WTC11 (cell line): ENCODE measurements around the gene RPL27. TPM values are rescaled to one million over a fixed set of nuclear protein-coding genes. Genes with fewer than 3 reads are reported as not detected.

ENCODE experiments used
- ATAC-seq: fragments of 200-7000 bp; cut with Tn5 transposase; 2 replicates; pipeline ENCODE4 v1.10.0; 2021; ENCODE audit warnings: mild to moderate bottlenecking, moderate library complexity
- CTCF ChIA-PET: fragments of 300-600 bp; sonication (Branson Sonifier 250); formaldehyde crosslinking; loops from one replicate; lab custom pipeline; 2021; ENCODE audit warnings: antibody characterized with exemption; lab: Charles Lee
- POLR2A ChIA-PET: fragments of 350-600 bp; sonication (Branson Sonifier 250); formaldehyde crosslinking; loops from one replicate; lab custom pipeline; 2021; ENCODE audit warnings: antibody characterized with exemption; lab: Charles Lee
- DNase-seq: peaks from one replicate; pipeline ENCODE4 v3.0.0; 2021; ENCODE audit warnings: low spot score
- H3K27ac Mint-ChIP-seq: 2 replicates; pipeline ENCODE4 v1.8.0; 2021; ENCODE audit warnings: mixed read lengths
- H3K27me3 Mint-ChIP-seq: 2 replicates; pipeline ENCODE4 v1.8.0; 2021; ENCODE audit warnings: low read depth, mild to moderate bottlenecking, moderate library complexity, mixed read lengths
- H3K36me3 Mint-ChIP-seq: 2 replicates; pipeline ENCODE4 v1.8.0; 2021; ENCODE audit warnings: mixed read lengths
- H3K4me1 Mint-ChIP-seq: 2 replicates; pipeline ENCODE4 v1.8.0; 2022; ENCODE audit warnings: mixed read lengths
- H3K4me3 Mint-ChIP-seq: 2 replicates; pipeline ENCODE4 v1.8.0; 2021; ENCODE audit warnings: mild to moderate bottlenecking, moderate library complexity, mixed read lengths
- H3K9me3 Mint-ChIP-seq: 2 replicates; pipeline ENCODE4 v1.8.0; 2021; ENCODE audit warnings: mixed read lengths
- ETV6 ChIP-seq: sonication (generic); formaldehyde crosslinking; IDR thresholded peaks from 2 replicates; pipeline ENCODE4 v1.8.1; 2022; ENCODE audit warnings: mild to moderate bottlenecking, missing genetic modification reagents
- FOXK1 ChIP-seq: sonication (generic); formaldehyde crosslinking; IDR thresholded peaks from 2 replicates; pipeline ENCODE4 v1.8.0; 2022; ENCODE audit warnings: mild to moderate bottlenecking, moderate library complexity, missing genetic modification reagents
- SP1 ChIP-seq: sonication (generic); formaldehyde crosslinking; conservative IDR thresholded peaks from 2 replicates; pipeline ENCODE4 v1.8.1; 2022; ENCODE audit warnings: missing genetic modification reagents
- TCF7 ChIP-seq: sonication (generic); formaldehyde crosslinking; IDR thresholded peaks from 2 replicates; pipeline ENCODE4 v1.8.0; 2022; ENCODE audit warnings: mild to moderate bottlenecking, low read depth, missing genetic modification reagents, moderate library complexity
- TEAD4 ChIP-seq: sonication (generic); formaldehyde crosslinking; IDR thresholded peaks from 2 replicates; pipeline ENCODE4 v1.8.0; 2022; ENCODE audit warnings: mild to moderate bottlenecking, missing genetic modification reagents
- USF1 ChIP-seq: sonication (generic); formaldehyde crosslinking; IDR thresholded peaks from 2 replicates; pipeline ENCODE4 v1.8.0; 2022; ENCODE audit warnings: mild to moderate bottlenecking, missing genetic modification reagents
- ZNF416 ChIP-seq: fragments of 250-450 bp; sonication (Bioruptor Pico); IDR thresholded peaks from 2 replicates; pipeline ENCODE4 v1.9.0; 2021; ENCODE audit warnings: mild to moderate bottlenecking, inconsistent platforms
- total RNA-seq: library from RNA; stranded (reverse); gene quantifications from 3 replicates; pipeline ENCODE4 v1.2.3, GENCODE V29; 2021
- TF ChIP-seq, protein P1 (sequence below): fragments of 250-450 bp; sonication (Bioruptor Pico); IDR thresholded peaks from 2 replicates; pipeline ENCODE4 v2.1.2; 2022; ENCODE audit warnings: mild to moderate bottlenecking, moderate library complexity
- TF ChIP-seq, protein P2 (sequence below): sonication (generic); formaldehyde crosslinking; IDR thresholded peaks from 2 replicates; pipeline ENCODE4 v1.8.0; 2023; ENCODE audit warnings: mild to moderate bottlenecking, missing genetic modification reagents
- TF ChIP-seq, protein P3 (sequence below): fragments of 250-450 bp; sonication (Bioruptor Pico); IDR thresholded peaks from 2 replicates; pipeline ENCODE4 v1.8.0; 2021; ENCODE audit warnings: mild to moderate bottlenecking
- TF ChIP-seq, protein P4 (sequence below): sonication (generic); formaldehyde crosslinking; IDR thresholded peaks from 2 replicates; pipeline ENCODE4 v1.8.1; 2023; ENCODE audit warnings: mild to moderate bottlenecking, missing genetic modification reagents

The RPL27 gene
- total RNA-seq, 1 experiment from 2014 or later, result 1,391 TPM

DNA sequence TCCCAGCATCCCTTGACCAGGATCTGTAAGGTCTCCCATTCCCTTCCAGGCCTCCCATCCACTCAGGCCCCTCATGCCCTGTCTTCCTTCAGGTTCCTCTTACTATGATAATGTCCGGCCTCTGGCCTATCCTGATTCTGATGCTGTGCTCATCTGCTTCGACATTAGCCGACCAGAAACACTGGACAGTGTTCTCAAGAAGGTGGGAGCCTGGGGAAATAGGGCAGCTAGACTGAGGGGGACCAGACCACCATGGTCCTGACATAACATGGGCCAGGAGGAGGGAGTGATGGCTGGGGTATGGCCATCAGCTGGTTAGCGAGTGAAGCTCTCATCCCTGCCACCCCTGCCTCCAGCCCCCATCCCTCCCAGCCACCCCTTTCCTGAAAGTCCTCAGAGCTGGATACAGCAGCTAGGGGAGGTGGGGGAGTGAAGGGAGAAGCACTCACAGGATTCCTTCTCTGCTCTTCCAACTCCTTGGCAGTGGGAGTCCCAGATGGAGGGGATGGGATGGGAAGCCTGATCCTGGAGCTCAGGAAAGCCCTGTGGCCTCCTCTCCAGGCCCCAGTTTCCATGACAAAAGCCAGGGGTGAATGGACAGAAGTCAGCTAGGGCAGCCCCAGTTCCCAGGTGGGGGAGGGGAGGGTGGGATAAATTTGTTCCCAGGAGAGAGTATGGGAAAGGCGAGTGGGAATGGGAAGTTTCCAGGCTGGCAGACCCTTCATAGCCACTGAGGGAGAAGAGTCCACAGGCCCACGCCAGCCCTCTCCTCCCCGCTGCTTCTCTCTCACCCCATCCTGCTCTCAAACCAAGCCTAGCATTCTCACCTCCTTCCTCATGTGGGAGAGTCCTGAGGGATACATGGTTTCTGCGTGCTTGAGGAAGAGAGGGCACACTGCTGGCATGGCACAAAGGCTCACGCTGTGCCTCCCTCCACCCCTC is 29.1 kb downstream of the RPL27 start:
- Mint-ChIP-seq H3K27me3 (peaks cover 3% of the 10 kb centered on the region; the same call in 1 of the 2 replicates), H3K36me3 (peaks cover 9% of the 10 kb centered on the region), H3K27ac (peak overlapping the region; percentile 86), H3K4me1 (peaks cover 49% of the 10 kb centered on the region), H3K9me3 (no peaks in the 10 kb centered on the region), H3K4me3 (peak overlapping the region; percentile 44)
- POLR2A ChIA-PET, result interaction anchor here (0.5 to 0.7 kb wide), 2 partner anchors 98 to 288 kb away, joined by 4 to 5 read pairs; partner anchors contain the start of gene BRCA1
- peak; percentile 56 for DNase-seq
- TF ChIP-seq ETV6 (CRISPR knock-in tag) (0 out of 2 replicates have a peak, but pooled peaks have one; percentile 40), SP1 (CRISPR knock-in tag) (no peak), FOXK1 (no peak), ZNF416 (0 out of 2 replicates have a peak, but pooled peaks have one; percentile 20), TEAD4 (no peak)
- TF ChIP-seq, protein P1, sequence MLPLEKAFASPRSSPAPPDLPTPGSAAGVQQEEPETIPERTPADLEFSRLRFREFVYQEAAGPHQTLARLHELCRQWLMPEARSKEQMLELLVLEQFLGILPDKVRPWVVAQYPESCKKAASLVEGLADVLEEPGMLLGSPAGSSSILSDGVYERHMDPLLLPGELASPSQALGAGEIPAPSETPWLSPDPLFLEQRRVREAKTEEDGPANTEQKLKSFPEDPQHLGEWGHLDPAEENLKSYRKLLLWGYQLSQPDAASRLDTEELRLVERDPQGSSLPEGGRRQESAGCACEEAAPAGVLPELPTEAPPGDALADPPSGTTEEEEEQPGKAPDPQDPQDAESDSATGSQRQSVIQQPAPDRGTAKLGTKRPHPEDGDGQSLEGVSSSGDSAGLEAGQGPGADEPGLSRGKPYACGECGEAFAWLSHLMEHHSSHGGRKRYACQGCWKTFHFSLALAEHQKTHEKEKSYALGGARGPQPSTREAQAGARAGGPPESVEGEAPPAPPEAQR (CRISPR knock-in tag), result no peak
- TF ChIP-seq, protein P2, sequence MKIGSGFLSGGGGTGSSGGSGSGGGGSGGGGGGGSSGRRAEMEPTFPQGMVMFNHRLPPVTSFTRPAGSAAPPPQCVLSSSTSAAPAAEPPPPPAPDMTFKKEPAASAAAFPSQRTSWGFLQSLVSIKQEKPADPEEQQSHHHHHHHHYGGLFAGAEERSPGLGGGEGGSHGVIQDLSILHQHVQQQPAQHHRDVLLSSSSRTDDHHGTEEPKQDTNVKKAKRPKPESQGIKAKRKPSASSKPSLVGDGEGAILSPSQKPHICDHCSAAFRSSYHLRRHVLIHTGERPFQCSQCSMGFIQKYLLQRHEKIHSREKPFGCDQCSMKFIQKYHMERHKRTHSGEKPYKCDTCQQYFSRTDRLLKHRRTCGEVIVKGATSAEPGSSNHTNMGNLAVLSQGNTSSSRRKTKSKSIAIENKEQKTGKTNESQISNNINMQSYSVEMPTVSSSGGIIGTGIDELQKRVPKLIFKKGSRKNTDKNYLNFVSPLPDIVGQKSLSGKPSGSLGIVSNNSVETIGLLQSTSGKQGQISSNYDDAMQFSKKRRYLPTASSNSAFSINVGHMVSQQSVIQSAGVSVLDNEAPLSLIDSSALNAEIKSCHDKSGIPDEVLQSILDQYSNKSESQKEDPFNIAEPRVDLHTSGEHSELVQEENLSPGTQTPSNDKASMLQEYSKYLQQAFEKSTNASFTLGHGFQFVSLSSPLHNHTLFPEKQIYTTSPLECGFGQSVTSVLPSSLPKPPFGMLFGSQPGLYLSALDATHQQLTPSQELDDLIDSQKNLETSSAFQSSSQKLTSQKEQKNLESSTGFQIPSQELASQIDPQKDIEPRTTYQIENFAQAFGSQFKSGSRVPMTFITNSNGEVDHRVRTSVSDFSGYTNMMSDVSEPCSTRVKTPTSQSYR (CRISPR knock-in tag), result 0 out of 2 replicates have a peak, but pooled peaks have one; percentile 48
- CTCF ChIA-PET, result interaction anchor here (0.6 to 1.6 kb wide), 5 partner anchors 10 to 98 kb away, joined by 3 to 7 read pairs (median 4); partner anchors contain the start of genes BRCA1 and RPL27
- peak; percentile 15 for ATAC-seq

DNA sequence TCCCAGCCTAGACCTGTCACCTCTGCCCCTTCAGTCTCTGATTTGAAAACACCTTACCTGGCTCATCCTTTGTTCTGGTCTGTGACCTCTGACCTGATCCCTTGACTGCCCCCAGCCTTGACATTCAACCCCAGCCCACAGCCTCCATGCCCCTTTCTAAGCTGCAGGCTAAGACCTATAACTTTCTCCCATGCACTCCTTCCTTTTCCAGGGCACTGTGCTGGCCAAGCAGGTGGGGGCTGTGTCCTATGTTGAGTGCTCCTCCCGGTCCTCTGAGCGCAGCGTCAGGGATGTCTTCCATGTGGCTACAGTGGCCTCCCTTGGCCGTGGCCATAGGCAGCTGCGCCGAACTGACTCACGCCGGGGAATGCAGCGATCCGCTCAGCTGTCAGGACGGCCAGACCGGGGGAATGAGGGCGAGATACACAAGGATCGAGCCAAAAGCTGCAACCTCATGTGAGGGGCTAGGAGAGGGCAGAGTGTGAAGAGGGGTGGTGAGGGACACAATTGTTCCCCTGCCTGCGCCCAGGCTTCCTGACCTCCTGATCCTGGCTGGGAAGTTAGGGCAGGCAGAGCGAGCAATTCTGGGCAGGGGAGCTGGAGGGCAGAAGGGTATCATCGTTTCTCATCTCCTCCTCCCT is 30.1 kb downstream of the RPL27 start:
- DNase-seq (no peak), ATAC-seq (no peak)
- H3K4me3 Mint-ChIP-seq, result peak overlapping the region; percentile 21; the same call in 1 of the 2 replicates
- H3K36me3 Mint-ChIP-seq, result peaks cover 9% of the 10 kb centered on the region
- ChIA-PET POLR2A (no interaction called here), CTCF (no interaction called here)
- peak overlapping the region; percentile 86 for H3K27ac Mint-ChIP-seq
- peaks cover 53% of the 10 kb centered on the region for H3K4me1 Mint-ChIP-seq
- peaks cover 3% of the 10 kb centered on the region; the same call in 1 of the 2 replicates for H3K27me3 Mint-ChIP-seq
- TF ChIP-seq, protein P3, sequence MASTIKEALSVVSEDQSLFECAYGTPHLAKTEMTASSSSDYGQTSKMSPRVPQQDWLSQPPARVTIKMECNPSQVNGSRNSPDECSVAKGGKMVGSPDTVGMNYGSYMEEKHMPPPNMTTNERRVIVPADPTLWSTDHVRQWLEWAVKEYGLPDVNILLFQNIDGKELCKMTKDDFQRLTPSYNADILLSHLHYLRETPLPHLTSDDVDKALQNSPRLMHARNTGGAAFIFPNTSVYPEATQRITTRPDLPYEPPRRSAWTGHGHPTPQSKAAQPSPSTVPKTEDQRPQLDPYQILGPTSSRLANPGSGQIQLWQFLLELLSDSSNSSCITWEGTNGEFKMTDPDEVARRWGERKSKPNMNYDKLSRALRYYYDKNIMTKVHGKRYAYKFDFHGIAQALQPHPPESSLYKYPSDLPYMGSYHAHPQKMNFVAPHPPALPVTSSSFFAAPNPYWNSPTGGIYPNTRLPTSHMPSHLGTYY (CRISPR knock-in tag), result no peak
- TF ChIP-seq, protein P4, sequence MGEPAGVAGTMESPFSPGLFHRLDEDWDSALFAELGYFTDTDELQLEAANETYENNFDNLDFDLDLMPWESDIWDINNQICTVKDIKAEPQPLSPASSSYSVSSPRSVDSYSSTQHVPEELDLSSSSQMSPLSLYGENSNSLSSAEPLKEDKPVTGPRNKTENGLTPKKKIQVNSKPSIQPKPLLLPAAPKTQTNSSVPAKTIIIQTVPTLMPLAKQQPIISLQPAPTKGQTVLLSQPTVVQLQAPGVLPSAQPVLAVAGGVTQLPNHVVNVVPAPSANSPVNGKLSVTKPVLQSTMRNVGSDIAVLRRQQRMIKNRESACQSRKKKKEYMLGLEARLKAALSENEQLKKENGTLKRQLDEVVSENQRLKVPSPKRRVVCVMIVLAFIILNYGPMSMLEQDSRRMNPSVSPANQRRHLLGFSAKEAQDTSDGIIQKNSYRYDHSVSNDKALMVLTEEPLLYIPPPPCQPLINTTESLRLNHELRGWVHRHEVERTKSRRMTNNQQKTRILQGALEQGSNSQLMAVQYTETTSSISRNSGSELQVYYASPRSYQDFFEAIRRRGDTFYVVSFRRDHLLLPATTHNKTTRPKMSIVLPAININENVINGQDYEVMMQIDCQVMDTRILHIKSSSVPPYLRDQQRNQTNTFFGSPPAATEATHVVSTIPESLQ, result no peak
- TF ChIP-seq TCF7 (CRISPR knock-in tag) (0 out of 2 replicates have a peak, but pooled peaks have one; percentile 69), USF1 (CRISPR knock-in tag) (no peak)
- TF ChIP-seq, all 79 proteins: peak for 1
- no peaks in the 10 kb centered on the region for H3K9me3 Mint-ChIP-seq
